A673 (cell line): ENCODE data around the gene MYOZ3.

Source experiments
- EZH2 ChIP-seq: fragments of 200-600 bp; sonication (generic); IDR thresholded peaks from 2 replicates; pipeline ENCODE4 v1.6.1; 2017; ENCODE audit warnings: borderline replicate concordance, low read depth, mild to moderate bottlenecking, mixed read lengths, antibody characterized with exemption, low read length; ENCODE audit not compliant: poor library complexity, severe bottlenecking
- TF ChIP-seq, protein P1 (sequence below): fragments of 300-800, 200-600 bp; sonication (generic); conservative IDR thresholded peaks from 2 replicates; pipeline ENCODE4 v1.5.1; 2017; ENCODE audit warnings: low read depth, mild to moderate bottlenecking, antibody characterized with exemption, low read length, moderate library complexity, mixed read lengths

DNA sequence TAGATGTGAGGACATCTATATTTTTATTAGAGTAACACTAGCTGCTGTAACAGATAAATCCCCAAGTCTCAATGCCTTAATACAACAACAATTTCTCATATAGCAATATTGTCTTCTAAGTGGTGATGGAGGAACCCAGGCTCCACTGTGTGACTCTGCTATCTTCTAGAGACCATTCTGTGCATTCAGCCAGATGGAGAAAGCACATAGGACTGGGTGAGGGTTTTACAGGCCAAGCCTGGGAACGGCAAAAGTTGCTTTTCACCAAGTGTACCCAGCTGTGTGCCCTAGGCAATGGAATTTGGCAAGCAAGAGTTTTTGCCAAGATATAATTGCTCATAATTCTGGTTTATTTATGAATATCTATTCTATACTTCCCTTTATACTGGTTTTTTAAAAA lies 28.1 kb downstream of the MYOZ3 start:
- TF ChIP-seq, protein P1, sequence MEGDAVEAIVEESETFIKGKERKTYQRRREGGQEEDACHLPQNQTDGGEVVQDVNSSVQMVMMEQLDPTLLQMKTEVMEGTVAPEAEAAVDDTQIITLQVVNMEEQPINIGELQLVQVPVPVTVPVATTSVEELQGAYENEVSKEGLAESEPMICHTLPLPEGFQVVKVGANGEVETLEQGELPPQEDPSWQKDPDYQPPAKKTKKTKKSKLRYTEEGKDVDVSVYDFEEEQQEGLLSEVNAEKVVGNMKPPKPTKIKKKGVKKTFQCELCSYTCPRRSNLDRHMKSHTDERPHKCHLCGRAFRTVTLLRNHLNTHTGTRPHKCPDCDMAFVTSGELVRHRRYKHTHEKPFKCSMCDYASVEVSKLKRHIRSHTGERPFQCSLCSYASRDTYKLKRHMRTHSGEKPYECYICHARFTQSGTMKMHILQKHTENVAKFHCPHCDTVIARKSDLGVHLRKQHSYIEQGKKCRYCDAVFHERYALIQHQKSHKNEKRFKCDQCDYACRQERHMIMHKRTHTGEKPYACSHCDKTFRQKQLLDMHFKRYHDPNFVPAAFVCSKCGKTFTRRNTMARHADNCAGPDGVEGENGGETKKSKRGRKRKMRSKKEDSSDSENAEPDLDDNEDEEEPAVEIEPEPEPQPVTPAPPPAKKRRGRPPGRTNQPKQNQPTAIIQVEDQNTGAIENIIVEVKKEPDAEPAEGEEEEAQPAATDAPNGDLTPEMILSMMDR, result no peak
- TF ChIP-seq EZH2, result no peak
